Measurements from ENCODE around the gene DGKE. TPM values are rescaled to one million over a fixed set of nuclear protein-coding genes. Genes with fewer than 3 reads are reported as not detected.

Gene DGKE
- polyA plus RNA-seq (2013, experiment 1 of 2): 1.9 TPM
- polyA plus RNA-seq (2013, experiment 2 of 2): 1.7 TPM

DNA sequence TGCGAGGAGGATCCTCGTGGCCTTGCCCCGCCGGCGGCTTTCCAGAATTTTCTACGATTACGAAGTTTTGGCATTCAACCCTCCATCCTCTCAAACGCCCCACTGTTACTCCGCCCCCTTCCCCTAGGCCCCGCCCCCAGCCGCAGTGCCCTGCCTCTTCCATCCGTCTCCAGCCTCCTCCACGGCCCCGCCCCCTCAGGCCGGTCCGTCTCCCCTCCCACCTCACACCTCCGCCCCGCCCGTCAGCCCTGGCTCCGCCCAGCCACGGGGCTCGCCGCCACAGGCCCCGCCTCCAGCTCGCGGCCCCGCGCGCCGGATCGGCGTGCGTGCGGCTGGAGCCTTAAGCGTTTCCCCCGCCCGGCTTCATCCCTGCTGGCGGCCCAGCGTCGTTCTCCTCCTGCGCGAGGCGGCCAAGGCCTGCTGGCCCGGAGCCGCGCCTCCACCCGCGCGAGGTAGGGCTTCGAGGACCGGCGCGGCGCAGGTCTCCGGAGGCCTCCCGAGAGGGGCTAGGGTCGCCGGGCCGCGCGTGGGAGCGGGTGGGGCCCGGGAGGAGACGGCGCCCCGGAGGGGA is at the start of gene DGKE, which contains the start of gene C17orf67:
TSS of gene DGKE (plus strand) at position 343 of the 571 bp plus-strand sequence. CDS start 645 bp downstream, outside the sequence.
TSS of gene C17orf67 (minus strand) at position 112 of the 571 bp plus-strand sequence. CDS start 18,110 bp downstream, outside the sequence.
- H2BK120ac ChIP-seq (ENCODE audit: low read depth, low read length): no peak within 1 kb of the TSS
- H3K27me3 ChIP-seq (ENCODE audit: insufficient read depth, low read length, poor library complexity): no peaks in the 10 kb centered on the region
- H3K27ac ChIP-seq (ENCODE audit: low read depth, low read length): peak within 1 kb of the TSS; percentile 39
- peak within 1 kb of the TSS; percentile 51 for H3K23ac ChIP-seq (ENCODE audit: low read length)
- H4K8ac ChIP-seq (ENCODE audit: low read depth, low read length): no peak within 1 kb of the TSS
- peak within 1 kb of the TSS; percentile 85 for H3K56ac ChIP-seq (ENCODE audit: low read length)
- H3K9ac ChIP-seq (ENCODE audit: low read length): peak within 1 kb of the TSS; percentile 70
- no peaks in the 10 kb centered on the region for H3K4me1 ChIP-seq (ENCODE audit: control insufficient read depth, low read depth, low read length)
- H3K4me2 ChIP-seq (ENCODE audit: low read length): peak within 1 kb of the TSS; percentile 83
- peak within 1 kb of the TSS; percentile 49 for H3K4me3 ChIP-seq (ENCODE audit: low read length)
- no CpG with 5 or more reads among the region's 66 CpGs for WGBS (ENCODE audit: extremely low coverage, insufficient coverage, low lambda C conversion rate)
- H2BK15ac ChIP-seq (replicated peaks; ENCODE audit: low read depth): no peak within 1 kb of the TSS
- DNase-seq: peak; percentile 96
- H3K18ac ChIP-seq (ENCODE audit: low read length): peak within 1 kb of the TSS; percentile 95
- H3K79me1 ChIP-seq (ENCODE audit: low read length): peaks cover 5% of the 10 kb centered on the region
- H2AK5ac ChIP-seq (ENCODE audit: low read length): no peak within 1 kb of the TSS
- H4K5ac ChIP-seq (ENCODE audit: low read length): no peak within 1 kb of the TSS
- no peaks in the 10 kb centered on the region for H3K79me2 ChIP-seq (ENCODE audit: control insufficient read depth, insufficient read depth, low read length)
- peak within 1 kb of the TSS; percentile 83 for H3K4ac ChIP-seq (ENCODE audit: low read depth, low read length)
- no peaks in the 10 kb centered on the region for H3K36me3 ChIP-seq (ENCODE audit: control insufficient read depth, insufficient read depth, low read length)
- H2BK5ac ChIP-seq (ENCODE audit: low read length): no peak within 1 kb of the TSS

GRCh38 chr17:56785405-56785804 is 48.5 kb upstream of the DGKE start:
- Histone ChIP-seq H3K27me3 (ENCODE audit: insufficient read depth, low read length, poor library complexity) (no peaks in the 10 kb centered on the region), H3K4me2 (ENCODE audit: low read length) (no peak overlapping the region), H2BK5ac (ENCODE audit: low read length) (no peak overlapping the region), H2AK5ac (ENCODE audit: low read length) (no peak overlapping the region), H4K8ac (ENCODE audit: low read depth, low read length) (no peak overlapping the region), H3K9ac (ENCODE audit: low read length) (no peak overlapping the region), H3K18ac (ENCODE audit: low read length) (no peak overlapping the region), H2BK15ac (replicated peaks; ENCODE audit: low read depth) (no peak overlapping the region), H3K4ac (ENCODE audit: low read depth, low read length) (no peak overlapping the region), H3K79me2 (ENCODE audit: control insufficient read depth, insufficient read depth, low read length) (no peaks in the 10 kb centered on the region), H3K4me3 (ENCODE audit: low read length) (no peak overlapping the region), H3K79me1 (ENCODE audit: low read length) (no peaks in the 10 kb centered on the region), H3K27ac (ENCODE audit: low read depth, low read length) (no peak overlapping the region), H2BK120ac (ENCODE audit: low read depth, low read length) (no peak overlapping the region), H3K23ac (ENCODE audit: low read length) (no peak overlapping the region), H4K5ac (ENCODE audit: low read length) (no peak overlapping the region), H3K36me3 (ENCODE audit: control insufficient read depth, insufficient read depth, low read length) (no peaks in the 10 kb centered on the region), H3K56ac (ENCODE audit: low read length) (no peak overlapping the region), H3K4me1 (ENCODE audit: control insufficient read depth, low read depth, low read length) (no peaks in the 10 kb centered on the region)
- no CpG with 5 or more reads among the region's 5 CpGs for WGBS (ENCODE audit: extremely low coverage, insufficient coverage, low lambda C conversion rate)
- DNase-seq: no peak

GRCh38 chr17:56785997-56786680 is 47.8 kb upstream of the DGKE start:
- no CpG with 5 or more reads among the region's 9 CpGs for WGBS (ENCODE audit: extremely low coverage, insufficient coverage, low lambda C conversion rate)
- no peak overlapping the region for H3K56ac ChIP-seq (ENCODE audit: low read length)
- no peaks in the 10 kb centered on the region for H3K79me1 ChIP-seq (ENCODE audit: low read length)
- H2BK120ac ChIP-seq (ENCODE audit: low read depth, low read length): no peak overlapping the region
- no peak overlapping the region for H4K8ac ChIP-seq (ENCODE audit: low read depth, low read length)
- no peak overlapping the region for H2BK5ac ChIP-seq (ENCODE audit: low read length)
- H3K4me1 ChIP-seq (ENCODE audit: control insufficient read depth, low read depth, low read length): no peaks in the 10 kb centered on the region
- no peak overlapping the region for H3K23ac ChIP-seq (ENCODE audit: low read length)
- no peaks in the 10 kb centered on the region for H3K36me3 ChIP-seq (ENCODE audit: control insufficient read depth, insufficient read depth, low read length)
- no peak overlapping the region for H2AK5ac ChIP-seq (ENCODE audit: low read length)
- no peak overlapping the region for H3K4me3 ChIP-seq (ENCODE audit: low read length)
- H3K18ac ChIP-seq (ENCODE audit: low read length): no peak overlapping the region
- H3K27me3 ChIP-seq (ENCODE audit: insufficient read depth, low read length, poor library complexity): no peaks in the 10 kb centered on the region
- no peak overlapping the region for H4K5ac ChIP-seq (ENCODE audit: low read length)
- H3K4me2 ChIP-seq (ENCODE audit: low read length): no peak overlapping the region
- no peak overlapping the region for H3K4ac ChIP-seq (ENCODE audit: low read depth, low read length)
- H3K9ac ChIP-seq (ENCODE audit: low read length): no peak overlapping the region
- no peak for DNase-seq
- H2BK15ac ChIP-seq (replicated peaks; ENCODE audit: low read depth): no peak overlapping the region
- no peak overlapping the region for H3K27ac ChIP-seq (ENCODE audit: low read depth, low read length)
- H3K79me2 ChIP-seq (ENCODE audit: control insufficient read depth, insufficient read depth, low read length): no peaks in the 10 kb centered on the region

DNA sequence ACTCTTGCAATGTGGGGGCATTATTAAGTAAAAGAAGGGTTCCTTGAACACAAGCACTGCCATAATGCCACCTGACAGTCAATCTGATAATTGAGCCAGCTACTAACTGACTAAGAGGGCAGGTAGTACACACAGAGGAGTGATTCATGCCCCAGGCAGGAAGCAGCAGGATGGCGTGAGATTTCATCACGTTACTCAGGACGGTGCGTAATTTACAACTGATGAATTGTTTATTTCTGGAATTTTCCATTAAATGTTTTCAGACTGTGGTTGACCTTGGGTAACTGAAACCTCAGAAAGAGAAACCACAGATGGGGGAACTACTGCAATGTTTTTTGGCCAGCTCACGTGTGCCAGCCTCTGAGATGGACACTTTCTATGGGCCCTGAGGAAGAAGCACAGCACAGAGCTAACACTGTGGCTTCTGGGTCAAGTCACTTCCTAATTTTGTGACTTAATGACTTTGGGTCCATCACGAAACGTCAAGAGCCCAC is 46.9 kb upstream of the DGKE start:
- Histone ChIP-seq H2BK120ac (ENCODE audit: low read depth, low read length) (no peak overlapping the region), H3K18ac (ENCODE audit: low read length) (no peak overlapping the region), H3K4me2 (ENCODE audit: low read length) (no peak overlapping the region), H3K4me1 (ENCODE audit: control insufficient read depth, low read depth, low read length) (no peaks in the 10 kb centered on the region), H3K79me1 (ENCODE audit: low read length) (no peaks in the 10 kb centered on the region), H2BK5ac (ENCODE audit: low read length) (no peak overlapping the region), H4K5ac (ENCODE audit: low read length) (no peak overlapping the region), H3K27ac (ENCODE audit: low read depth, low read length) (no peak overlapping the region), H3K23ac (ENCODE audit: low read length) (no peak overlapping the region), H3K4ac (ENCODE audit: low read depth, low read length) (no peak overlapping the region), H4K8ac (ENCODE audit: low read depth, low read length) (peak overlapping the region; percentile 15), H3K27me3 (ENCODE audit: insufficient read depth, low read length, poor library complexity) (no peaks in the 10 kb centered on the region), H2BK15ac (replicated peaks; ENCODE audit: low read depth) (no peak overlapping the region), H3K56ac (ENCODE audit: low read length) (no peak overlapping the region), H2AK5ac (ENCODE audit: low read length) (no peak overlapping the region), H3K79me2 (ENCODE audit: control insufficient read depth, insufficient read depth, low read length) (no peaks in the 10 kb centered on the region), H3K9ac (ENCODE audit: low read length) (no peak overlapping the region), H3K4me3 (ENCODE audit: low read length) (no peak overlapping the region), H3K36me3 (ENCODE audit: control insufficient read depth, insufficient read depth, low read length) (no peaks in the 10 kb centered on the region)
- peak; percentile 73 for DNase-seq
- WGBS (ENCODE audit: extremely low coverage, insufficient coverage, low lambda C conversion rate): no CpG with 5 or more reads among the region's 7 CpGs

- Histone ChIP-seq H3K23ac (ENCODE audit: low read length) (no peak overlapping the region), H4K8ac (ENCODE audit: low read depth, low read length) (no peak overlapping the region), H3K18ac (ENCODE audit: low read length) (no peak overlapping the region), H2BK15ac (replicated peaks; ENCODE audit: low read depth) (no peak overlapping the region), H2BK120ac (ENCODE audit: low read depth, low read length) (no peak overlapping the region), H3K56ac (ENCODE audit: low read length) (no peak overlapping the region), H3K4ac (ENCODE audit: low read depth, low read length) (no peak overlapping the region), H3K4me3 (ENCODE audit: low read length) (no peak overlapping the region), H3K36me3 (ENCODE audit: control insufficient read depth, insufficient read depth, low read length) (no peaks in the 10 kb centered on the region), H3K79me2 (ENCODE audit: control insufficient read depth, insufficient read depth, low read length) (no peaks in the 10 kb centered on the region), H3K4me2 (ENCODE audit: low read length) (no peak overlapping the region), H3K27ac (ENCODE audit: low read depth, low read length) (no peak overlapping the region), H4K5ac (ENCODE audit: low read length) (no peak overlapping the region), H3K9ac (ENCODE audit: low read length) (no peak overlapping the region), H3K4me1 (ENCODE audit: control insufficient read depth, low read depth, low read length) (no peaks in the 10 kb centered on the region), H3K79me1 (ENCODE audit: low read length) (no peaks in the 10 kb centered on the region), H3K27me3 (ENCODE audit: insufficient read depth, low read length, poor library complexity) (no peaks in the 10 kb centered on the region), H2AK5ac (ENCODE audit: low read length) (no peak overlapping the region), H2BK5ac (ENCODE audit: low read length) (no peak overlapping the region)
- WGBS (ENCODE audit: extremely low coverage, insufficient coverage, low lambda C conversion rate): no CpG with 5 or more reads among the region's 1 CpG
- DNase-seq: no peak
Measured at GRCh38 chr17:56792267-56792666, 41.7 kb upstream of the DGKE start.
